Liver (tissue), 9 donors: ENCODE results near the gene MAGIX. TPM values are rescaled to one million over a fixed set of nuclear protein-coding genes. Genes with fewer than 3 reads are reported as not detected.

ENCODE experiments used
- DNase-seq: peaks from one replicate; pipeline ENCODE4 v3.0.0-alpha.2; 2017; ENCODE audit warnings: low spot score
- H3K27ac ChIP-seq, 2 donors: one replicate each; pipeline ENCODE4 v1.7.0; 2013; ENCODE audit warnings: inconsistent platforms in 2 of 2, low read length in 2 of 2, control low read depth in 1 of 2, low read depth in 1 of 2, mild to moderate bottlenecking in 1 of 2
- H3K27me3 ChIP-seq, 4 donors: one replicate each; pipeline versions ENCODE4 v1.6.1 to v1.7.0; 2013; ENCODE audit warnings: low read length in 3 of 4, inconsistent platforms in 1 of 4, mild to moderate bottlenecking in 1 of 4, moderate library complexity in 1 of 4; ENCODE audit not compliant: control insufficient read depth in 4 of 4, insufficient read depth in 4 of 4
- H3K36me3 ChIP-seq, 4 donors: one replicate each; pipeline versions ENCODE4 v1.6.1 to v1.7.0; 2013; ENCODE audit warnings: low read length in 3 of 4, mild to moderate bottlenecking in 3 of 4, low read depth in 1 of 4, moderate library complexity in 1 of 4; ENCODE audit not compliant: control insufficient read depth in 4 of 4, insufficient read depth in 3 of 4
- H3K4me1 ChIP-seq, 4 donors: one replicate each; pipeline versions ENCODE4 v1.6.1 to v1.7.0; 2013; ENCODE audit warnings: low read length in 3 of 4, mild to moderate bottlenecking in 3 of 4, moderate library complexity in 1 of 4; ENCODE audit not compliant: control insufficient read depth in 4 of 4, insufficient read depth in 4 of 4
- H3K4me3 ChIP-seq, 3 donors: one replicate each; pipeline versions ENCODE4 v1.6.1 to v1.7.0; 2013; ENCODE audit warnings: low read length in 3 of 3, control low read depth in 1 of 3, low read depth in 1 of 3, mild to moderate bottlenecking in 1 of 3
- H3K9ac ChIP-seq, 2 donors: one replicate each; pipeline ENCODE4 v1.7.0; 2013; ENCODE audit warnings: low read length in 2 of 2, mild to moderate bottlenecking in 2 of 2, moderate library complexity in 2 of 2, control low read depth in 1 of 2, low read depth in 1 of 2
- H3K9me3 ChIP-seq, 4 donors: one replicate each; pipeline versions ENCODE4 v1.6.1 to v1.7.0; 2013; ENCODE audit warnings: low read length in 3 of 4; ENCODE audit not compliant: control insufficient read depth in 4 of 4
- ATF3 ChIP-seq: IDR thresholded peaks from 2 replicates; pipeline ENCODE4 v1.6.1; 2016; ENCODE audit warnings: antibody characterized with exemption
- EGR1 ChIP-seq, 2 donors: IDR thresholded peaks; 2 replicates each; pipeline ENCODE4 v1.6.1; 2016 to 2018; ENCODE audit warnings: antibody characterized with exemption in 2 of 2, low read depth in 2 of 2
- FOXA1 ChIP-seq: IDR thresholded peaks from 2 replicates; pipeline ENCODE4 v1.6.1; 2016; ENCODE audit warnings: antibody characterized with exemption
- FOXA2 ChIP-seq: IDR thresholded peaks from 2 replicates; pipeline ENCODE4 v1.6.1; 2016; ENCODE audit warnings: antibody characterized with exemption
- GABPA ChIP-seq, 2 donors: IDR thresholded peaks in 1 of 2; conservative IDR thresholded peaks in 1 of 2; 2 replicates each; pipeline ENCODE4 v1.6.1; 2016; ENCODE audit warnings: antibody characterized with exemption in 2 of 2, mild to moderate bottlenecking in 1 of 2, moderate library complexity in 1 of 2
- HNF4A ChIP-seq, 2 donors: conservative IDR thresholded peaks; 2 replicates each; pipeline ENCODE4 v1.6.1; 2016; ENCODE audit warnings: antibody characterized with exemption in 2 of 2, mild to moderate bottlenecking in 2 of 2
- HNF4G ChIP-seq: IDR thresholded peaks from 2 replicates; pipeline ENCODE4 v1.6.1; 2016; ENCODE audit warnings: antibody characterized with exemption
- JUND ChIP-seq, 2 donors: IDR thresholded peaks; 2 replicates each; pipeline ENCODE4 v1.6.1; 2016; ENCODE audit warnings: antibody characterized with exemption in 2 of 2
- MAX ChIP-seq: IDR thresholded peaks from 2 replicates; pipeline ENCODE4 v1.6.1; 2016; ENCODE audit warnings: antibody characterized with exemption
- NR2F2 ChIP-seq: IDR thresholded peaks from 2 replicates; pipeline ENCODE4 v1.6.1; 2016; ENCODE audit warnings: antibody characterized with exemption
- RAD21 ChIP-seq, 2 donors: IDR thresholded peaks; 2 replicates each; pipeline ENCODE4 v1.6.1; 2016; ENCODE audit warnings: antibody characterized with exemption in 2 of 2, mild to moderate bottlenecking in 2 of 2
- REST ChIP-seq: IDR thresholded peaks from 2 replicates; pipeline ENCODE4 v1.6.1; 2016; ENCODE audit warnings: antibody characterized with exemption, mild to moderate bottlenecking
- RXRA ChIP-seq, 2 donors: IDR thresholded peaks; 2 replicates each; pipeline ENCODE4 v1.6.1; 2017 to 2018; ENCODE audit warnings: antibody characterized with exemption in 2 of 2, mild to moderate bottlenecking in 1 of 2
- SP1 ChIP-seq: IDR thresholded peaks from 2 replicates; pipeline ENCODE4 v1.6.1; 2018; ENCODE audit warnings: antibody characterized with exemption, mild to moderate bottlenecking
- TAF1 ChIP-seq: conservative IDR thresholded peaks from 2 replicates; pipeline ENCODE4 v1.6.1; 2016; ENCODE audit warnings: antibody characterized with exemption, mild to moderate bottlenecking
- YY1 ChIP-seq: IDR thresholded peaks from 2 replicates; pipeline ENCODE4 v1.6.1; 2016; ENCODE audit warnings: antibody characterized with exemption, mild to moderate bottlenecking
- ZBTB33 ChIP-seq: IDR thresholded peaks from 2 replicates; pipeline ENCODE4 v1.6.1; 2016; ENCODE audit warnings: antibody characterized with exemption
- WGBS: extraction: QIAGEN DNeasy Blood & Tissue Kit; methylation state at CpG from one replicate; pipeline ENCODE4 v1.1.7; 2013; 5-methylcytosine and 5-hydroxymethylcytosine counted together
- polyA plus RNA-seq, 2 donors: library from polyadenylated mRNA; stranded (reverse) in 1 of 2; unstranded in 1 of 2; fragments of 200-250 nt in 1 of 2; fragments of >200 nt in 1 of 2; fragmentation: Nextera tagmentation in 1 of 2; extraction: Ambion mirVana in 1 of 2; gene quantifications; one replicate each; pipeline versions ENCODE4 v1.2.1 to v1.2.3, GENCODE V29; 2013 to 2015
- total RNA-seq, 2 donors: library from RNA; depleted of rRNA; stranded (reverse); fragments of >200 nt; gene quantifications; one replicate each; pipeline ENCODE4 v1.2.3, GENCODE V29; 2014
- TF ChIP-seq, protein P1 (sequence below): fragments of 150-350 bp; IDR thresholded peaks from 2 replicates; pipeline ENCODE4 v1.5.1; 2017; ENCODE audit warnings: improper control_type of control experiment, low read depth, low read length; ENCODE audit not compliant: missing input control
- donor health status: healthy.
- donor health status: healthy.
- donor health status: healthy.
- donor health status: healthy.
- donor health status: healthy.

Gene MAGIX
- total and polyA plus RNA-seq, 4 donors = 2.9 to 10.8 (median 7.9) TPM

- WGBS = under 1% methylated on average over 46 of the region's 46 CpGs
- H3K4me1 ChIP-seq = peaks cover 0 to 12% (median 7%) of the 10 kb centered on the region in 4 donors
- no peak for DNase-seq
- no peaks in the 10 kb centered on the region for H3K27me3 ChIP-seq
- H3K27ac ChIP-seq = peak within 1 kb of the TSS; percentile 40 to 52
- TF ChIP-seq ZBTB33 = no peak
- no peak for TF ChIP-seq SP1
- TF ChIP-seq RXRA (IDR thresholded peaks at IDR 0.05) = no peak
- TF ChIP-seq EGR1 (IDR thresholded peaks at IDR 0.05; ENCODE audit: low read depth in 2 of 2) = no peak
- TF ChIP-seq ATF3 = no peak
- TF ChIP-seq YY1 = no peak
- no peak for TF ChIP-seq REST
- TF ChIP-seq GABPA (IDR thresholded peaks at IDR 0.05 in 1 of 2, conservative IDR thresholded peaks at IDR 0.05 in 1 of 2) = no peak
- TF ChIP-seq FOXA2 = no peak
- TF ChIP-seq JUND (IDR thresholded peaks at IDR 0.05) = no peak
- TF ChIP-seq, protein P1, sequence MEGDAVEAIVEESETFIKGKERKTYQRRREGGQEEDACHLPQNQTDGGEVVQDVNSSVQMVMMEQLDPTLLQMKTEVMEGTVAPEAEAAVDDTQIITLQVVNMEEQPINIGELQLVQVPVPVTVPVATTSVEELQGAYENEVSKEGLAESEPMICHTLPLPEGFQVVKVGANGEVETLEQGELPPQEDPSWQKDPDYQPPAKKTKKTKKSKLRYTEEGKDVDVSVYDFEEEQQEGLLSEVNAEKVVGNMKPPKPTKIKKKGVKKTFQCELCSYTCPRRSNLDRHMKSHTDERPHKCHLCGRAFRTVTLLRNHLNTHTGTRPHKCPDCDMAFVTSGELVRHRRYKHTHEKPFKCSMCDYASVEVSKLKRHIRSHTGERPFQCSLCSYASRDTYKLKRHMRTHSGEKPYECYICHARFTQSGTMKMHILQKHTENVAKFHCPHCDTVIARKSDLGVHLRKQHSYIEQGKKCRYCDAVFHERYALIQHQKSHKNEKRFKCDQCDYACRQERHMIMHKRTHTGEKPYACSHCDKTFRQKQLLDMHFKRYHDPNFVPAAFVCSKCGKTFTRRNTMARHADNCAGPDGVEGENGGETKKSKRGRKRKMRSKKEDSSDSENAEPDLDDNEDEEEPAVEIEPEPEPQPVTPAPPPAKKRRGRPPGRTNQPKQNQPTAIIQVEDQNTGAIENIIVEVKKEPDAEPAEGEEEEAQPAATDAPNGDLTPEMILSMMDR = no peak
- TF ChIP-seq FOXA1 = no peak
- TF ChIP-seq NR2F2 = no peak
- no peak for TF ChIP-seq TAF1
- TF ChIP-seq MAX = no peak
- TF ChIP-seq HNF4A (conservative IDR thresholded peaks at IDR 0.05) = no peak
- TF ChIP-seq RAD21 (IDR thresholded peaks at IDR 0.05) = no peak
- TF ChIP-seq HNF4G = no peak
- H3K36me3 ChIP-seq = no peaks in the 10 kb centered on the region
- no peak within 1 kb of the TSS for H3K9ac ChIP-seq
- H3K9me3 ChIP-seq = no peaks in the 10 kb centered on the region
- H3K4me3 ChIP-seq = peak within 1 kb of the TSS; percentile 39 to 71 (median 46)
These were observed 9.3 kb downstream of the MAGIX start, which contains the start of gene PLP2 for GRCh38 chrX:49171752-49172279. TSS of gene PLP2 (plus strand) at chrX:49171898. CDS start at chrX:49172001, 103 bp downstream.
